Fibroblast of villous mesenchyme (primary cell): ENCODE results near the gene METTL2A. TPM values are rescaled to one million over a fixed set of nuclear protein-coding genes. Genes with fewer than 3 reads are reported as not detected.
A peak's percentile ranks its signal among the peaks of the same experiment; 100 is the strongest.
"Not testable (repeated sequence)": the region's sequence is repeated elsewhere in the genome, so short reads cannot be mapped to it uniquely, and the experiment has no call there.

Experiments used
- DNase-seq: peaks from one replicate; pipeline ENCODE4 v3.0.0-alpha.2; 2010; ENCODE audit warnings: low read depth
- H3K4me3 ChIP-seq: 2 replicates; pipeline ENCODE4 v1.5.1; 2011; ENCODE audit warnings: low read depth, mild to moderate bottlenecking, low read length
- total RNA-seq: library from RNA; depleted of rRNA; stranded (reverse); fragments of >200 nt; gene quantifications from 2 replicates; pipeline ENCODE4 v1.2.3, GENCODE V29; 2012
- TF ChIP-seq, protein P1 (sequence below): IDR thresholded peaks from 2 replicates; pipeline ENCODE4 v1.5.1; 2012; ENCODE audit warnings: low read depth, mild to moderate bottlenecking, low read length; ENCODE audit not compliant: insufficient read depth

METTL2A gene
- total RNA-seq, 1 donor: 29.4 TPM

DNA sequence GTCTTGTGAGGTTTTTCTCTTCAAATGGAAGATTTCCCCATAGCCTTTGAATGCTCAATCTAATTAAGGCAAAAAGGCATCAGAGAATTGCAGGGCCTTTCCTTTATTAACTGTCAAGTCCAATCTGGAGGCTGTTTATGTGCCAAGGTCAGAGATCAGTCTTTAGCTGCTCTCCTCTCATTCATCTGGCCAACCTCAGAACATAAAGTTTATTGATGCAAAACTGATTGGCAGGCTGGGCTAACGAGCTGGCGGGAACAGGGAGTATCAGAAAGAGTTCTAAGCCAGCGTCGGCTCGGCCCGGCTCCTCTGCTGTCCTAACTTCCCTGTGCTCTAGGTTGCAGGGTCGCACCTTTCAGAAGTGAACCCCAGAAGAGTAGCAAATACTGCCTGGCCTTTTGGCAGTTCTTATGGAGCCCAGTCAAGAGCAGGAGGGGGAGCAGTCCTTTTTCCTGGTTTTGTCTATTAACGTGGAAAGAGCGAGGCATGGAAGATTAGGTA is 47.7 kb downstream of the METTL2A start:
- not testable (repeated sequence) for H3K4me3 ChIP-seq, DNase-seq

DNA sequence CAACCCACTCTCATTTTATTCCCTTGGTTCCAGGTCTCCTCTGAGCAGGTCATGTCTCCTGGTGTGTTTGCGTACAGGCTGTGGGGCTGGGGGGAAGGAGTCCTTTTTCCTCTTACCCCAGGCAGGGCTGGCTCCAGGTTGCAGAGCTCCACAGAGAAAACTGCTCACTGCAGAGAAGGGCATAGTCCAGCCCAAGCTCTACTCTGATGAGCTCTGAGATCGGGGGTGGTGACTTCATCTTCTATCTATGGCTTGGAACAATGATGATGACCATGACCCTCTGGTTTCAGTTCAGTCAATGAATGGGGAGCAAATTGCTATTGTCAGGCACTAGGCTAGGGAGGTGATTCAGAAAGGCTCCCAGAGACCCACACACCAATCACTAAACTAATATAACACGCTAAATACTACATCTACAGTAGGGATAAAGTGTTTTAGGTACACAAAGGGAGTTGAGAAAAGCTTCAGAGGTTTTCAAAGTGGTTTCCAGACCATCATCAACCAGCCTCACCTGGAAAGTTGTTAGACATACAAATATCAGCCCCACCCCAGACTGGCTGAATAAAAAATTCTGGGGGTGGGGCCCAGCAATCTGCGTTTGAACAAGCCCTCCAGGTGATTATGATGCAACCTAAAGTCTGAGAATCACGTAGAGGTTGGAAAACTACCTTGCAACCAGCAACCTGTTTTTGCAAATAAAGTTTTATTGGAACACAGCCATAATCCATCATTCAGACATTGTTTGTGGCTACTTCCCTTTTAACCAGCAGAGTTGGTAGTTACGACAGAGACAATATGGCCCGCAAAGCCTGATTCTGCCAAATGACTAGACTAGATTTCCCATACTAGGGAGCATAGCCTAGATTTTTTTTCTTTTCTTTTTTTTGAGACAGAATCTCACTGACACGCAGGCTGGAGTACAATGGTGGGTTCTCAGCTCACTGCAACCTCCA is 49.6 kb downstream of the METTL2A start:
- not testable (repeated sequence) for DNase-seq, H3K4me3 ChIP-seq

DNA sequence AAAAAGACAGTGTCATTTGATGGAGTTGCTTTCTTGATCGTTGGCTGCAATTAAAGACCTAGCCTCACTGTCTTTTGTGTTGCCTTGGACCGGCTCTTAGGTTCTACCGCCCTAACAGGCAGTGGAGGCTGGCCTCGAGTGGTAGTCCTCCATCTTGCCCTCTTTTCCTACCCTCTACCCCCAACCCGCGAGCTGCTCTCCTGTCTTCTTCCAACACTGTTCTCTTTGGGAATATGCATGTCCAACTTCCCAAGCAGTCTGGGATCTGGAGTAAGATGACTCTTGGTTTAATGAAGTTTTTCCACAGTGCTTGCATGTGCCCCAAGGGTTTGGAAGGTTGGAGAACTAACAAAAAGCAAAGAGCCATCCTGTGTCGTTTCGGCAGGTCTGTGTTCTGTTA is 53.4 kb downstream of the METTL2A start:
- not testable (repeated sequence) for H3K4me3 ChIP-seq, DNase-seq

DNA sequence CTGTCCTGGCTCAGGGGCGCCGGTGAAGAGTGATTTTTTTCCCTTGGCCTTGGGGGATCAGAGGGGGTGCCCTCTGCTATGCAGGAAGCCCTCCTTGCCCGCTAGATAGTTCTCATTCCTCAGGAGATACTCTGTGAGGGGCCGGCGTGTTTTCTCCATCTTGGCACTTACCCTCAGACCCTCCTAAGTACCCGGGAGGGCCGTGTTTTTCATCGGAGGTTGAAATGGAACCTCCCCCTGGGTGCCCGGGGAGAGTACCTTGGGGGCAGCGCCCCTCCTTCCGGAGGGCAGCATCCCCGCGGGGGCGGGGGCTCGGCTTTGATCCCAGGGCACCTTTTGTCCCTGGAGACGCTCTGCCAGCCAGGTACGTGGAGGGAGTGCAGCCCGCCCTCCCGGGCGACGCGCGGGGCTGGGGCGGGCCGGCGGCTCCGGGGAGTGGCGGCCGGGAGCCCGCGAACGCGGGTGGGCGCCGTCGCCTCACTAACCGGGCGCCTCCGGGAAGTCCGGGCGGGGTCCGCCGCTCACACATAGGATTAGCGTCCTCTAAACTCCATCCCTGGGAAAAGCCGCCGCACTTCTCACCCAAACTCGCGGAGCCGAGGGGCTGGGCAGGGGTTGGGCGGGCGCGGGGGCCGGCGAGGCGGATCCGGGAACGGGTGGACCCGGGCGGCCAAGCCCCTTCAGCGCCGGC is 54.2 kb downstream of the METTL2A start:
- not testable (repeated sequence) for DNase-seq
- H3K4me3 ChIP-seq: peak overlapping the region; percentile 64

DNA sequence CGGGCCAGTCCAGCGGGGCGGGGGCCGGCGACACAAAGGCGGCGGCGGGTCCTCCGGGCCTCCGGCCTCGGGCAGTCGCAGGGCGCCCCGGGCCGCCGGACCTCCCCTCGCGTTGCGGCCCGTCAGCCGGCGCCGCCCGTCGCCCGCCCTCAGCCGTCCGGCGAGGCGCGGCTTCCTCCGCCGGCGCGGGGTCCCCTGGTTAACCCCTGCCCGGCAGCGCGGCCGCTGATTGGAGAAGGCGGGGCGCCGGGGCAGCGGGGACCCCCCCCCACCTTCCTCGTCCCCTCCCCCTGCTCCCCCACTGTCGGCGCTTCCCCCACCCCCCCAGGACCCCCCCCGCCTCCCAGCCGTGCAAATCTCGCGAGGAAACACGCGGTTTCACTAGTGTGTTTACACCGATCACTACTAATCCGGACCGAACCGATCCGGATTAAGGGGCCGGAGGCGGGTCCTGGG is 54.8 kb downstream of the METTL2A start, which contains the start of gene TLK2:
Gene TLK2, plus strand, starts transcription at position 402 of the 456 bp plus-strand sequence. CDS start 2,301 bp downstream, outside the sequence.
- TF ChIP-seq, protein P1, sequence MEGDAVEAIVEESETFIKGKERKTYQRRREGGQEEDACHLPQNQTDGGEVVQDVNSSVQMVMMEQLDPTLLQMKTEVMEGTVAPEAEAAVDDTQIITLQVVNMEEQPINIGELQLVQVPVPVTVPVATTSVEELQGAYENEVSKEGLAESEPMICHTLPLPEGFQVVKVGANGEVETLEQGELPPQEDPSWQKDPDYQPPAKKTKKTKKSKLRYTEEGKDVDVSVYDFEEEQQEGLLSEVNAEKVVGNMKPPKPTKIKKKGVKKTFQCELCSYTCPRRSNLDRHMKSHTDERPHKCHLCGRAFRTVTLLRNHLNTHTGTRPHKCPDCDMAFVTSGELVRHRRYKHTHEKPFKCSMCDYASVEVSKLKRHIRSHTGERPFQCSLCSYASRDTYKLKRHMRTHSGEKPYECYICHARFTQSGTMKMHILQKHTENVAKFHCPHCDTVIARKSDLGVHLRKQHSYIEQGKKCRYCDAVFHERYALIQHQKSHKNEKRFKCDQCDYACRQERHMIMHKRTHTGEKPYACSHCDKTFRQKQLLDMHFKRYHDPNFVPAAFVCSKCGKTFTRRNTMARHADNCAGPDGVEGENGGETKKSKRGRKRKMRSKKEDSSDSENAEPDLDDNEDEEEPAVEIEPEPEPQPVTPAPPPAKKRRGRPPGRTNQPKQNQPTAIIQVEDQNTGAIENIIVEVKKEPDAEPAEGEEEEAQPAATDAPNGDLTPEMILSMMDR: no peak
- DNase-seq: peak; percentile 86

DNA sequence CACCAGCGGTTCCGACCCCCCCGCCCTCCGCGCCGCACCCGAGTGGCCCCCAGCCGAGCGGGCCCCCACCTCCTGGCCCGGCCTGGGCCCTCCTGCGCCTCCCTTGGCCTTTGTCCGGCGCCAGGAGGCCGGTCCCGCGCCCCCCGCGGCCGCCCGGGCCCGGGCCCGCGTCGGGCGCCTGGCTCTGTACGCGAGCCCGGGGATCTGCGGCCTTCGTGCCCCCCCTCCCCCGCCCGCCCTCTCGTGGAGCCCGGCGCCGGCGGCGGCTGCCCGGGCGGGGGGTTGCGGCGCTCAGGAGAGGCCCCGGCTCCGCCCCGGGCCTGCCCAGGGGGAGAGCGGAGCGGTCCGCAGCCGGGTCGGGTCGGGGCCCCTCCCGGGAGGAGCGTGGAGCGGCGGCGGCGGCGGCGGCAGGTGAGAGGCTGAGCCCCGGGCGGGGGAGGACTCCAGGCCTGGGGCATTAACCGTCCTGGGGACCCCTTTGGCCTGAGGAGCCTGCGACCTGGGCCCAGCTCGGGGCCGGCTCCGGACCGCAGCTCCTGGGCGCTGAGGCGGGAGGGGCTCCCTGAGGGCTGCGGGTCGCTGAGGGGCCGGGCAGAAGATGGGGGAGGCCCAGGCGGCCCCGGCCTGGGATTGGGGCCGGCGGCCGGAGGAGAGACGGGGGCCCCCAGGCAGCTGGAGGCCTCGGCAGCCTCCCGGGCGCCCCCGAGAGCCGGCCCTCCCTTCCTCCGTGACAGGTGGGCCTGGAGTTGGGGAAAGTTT is 55.4 kb downstream of the METTL2A start:
- peak; percentile 20 for DNase-seq
- H3K4me3 ChIP-seq: peak overlapping the region; percentile 69

More for the DNA sequence above, 54.8 kb downstream of the METTL2A start, which contains the start of gene TLK2:
- peak within 1 kb of the TSS; percentile 69 for H3K4me3 ChIP-seq

DNA sequence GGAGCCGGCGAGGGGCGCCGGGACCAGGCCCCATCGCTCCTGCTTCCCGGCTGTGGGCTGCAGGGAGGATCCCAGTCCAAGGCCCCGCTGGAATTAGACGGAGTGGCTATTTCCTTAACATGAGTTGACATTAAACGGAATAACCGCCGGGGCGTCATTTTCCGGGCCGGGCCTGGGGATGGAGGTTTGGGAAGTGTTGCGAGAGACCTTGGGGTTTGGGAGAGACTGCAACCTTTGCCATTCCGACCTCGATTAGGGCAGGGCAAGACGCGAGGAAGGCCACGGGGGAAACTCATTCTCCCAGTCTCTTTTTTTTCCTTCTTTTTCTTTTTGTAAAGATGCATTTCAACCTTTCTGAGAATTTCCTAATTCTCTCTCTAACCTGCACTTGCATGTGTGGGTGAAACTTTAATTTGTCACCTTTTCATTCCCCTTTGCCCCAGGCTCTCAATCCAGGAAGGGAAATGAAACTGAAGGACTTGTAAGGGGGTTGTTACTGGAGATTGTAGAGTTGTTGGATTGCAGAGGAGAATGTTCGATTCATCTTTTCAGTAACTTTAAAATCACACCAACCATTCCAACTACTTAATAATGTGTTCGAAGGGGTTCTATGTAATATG is 56.1 kb downstream of the METTL2A start:
- DNase-seq: peak; percentile 26
- peak overlapping the region; percentile 69 for H3K4me3 ChIP-seq

DNA sequence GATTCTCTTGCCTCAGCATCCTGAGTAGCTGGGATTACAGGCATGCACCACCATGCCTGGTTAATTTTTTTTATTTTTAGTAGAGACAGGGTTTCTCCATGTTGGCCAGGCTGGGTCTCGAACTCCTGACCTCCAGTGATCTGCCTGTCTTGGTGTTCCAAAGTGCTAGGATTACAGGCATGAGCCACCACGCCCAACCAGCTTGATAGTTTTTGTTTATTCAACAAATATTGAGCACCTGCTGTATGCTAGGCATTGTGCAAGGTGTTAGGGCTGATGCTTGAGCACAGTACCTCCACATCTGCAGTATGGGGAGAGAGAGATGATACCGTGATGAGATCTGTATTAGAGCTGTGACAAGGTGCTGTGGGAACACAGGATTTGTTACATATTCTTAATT is 58.9 kb downstream of the METTL2A start:
- not testable (repeated sequence) for DNase-seq, H3K4me3 ChIP-seq

DNA sequence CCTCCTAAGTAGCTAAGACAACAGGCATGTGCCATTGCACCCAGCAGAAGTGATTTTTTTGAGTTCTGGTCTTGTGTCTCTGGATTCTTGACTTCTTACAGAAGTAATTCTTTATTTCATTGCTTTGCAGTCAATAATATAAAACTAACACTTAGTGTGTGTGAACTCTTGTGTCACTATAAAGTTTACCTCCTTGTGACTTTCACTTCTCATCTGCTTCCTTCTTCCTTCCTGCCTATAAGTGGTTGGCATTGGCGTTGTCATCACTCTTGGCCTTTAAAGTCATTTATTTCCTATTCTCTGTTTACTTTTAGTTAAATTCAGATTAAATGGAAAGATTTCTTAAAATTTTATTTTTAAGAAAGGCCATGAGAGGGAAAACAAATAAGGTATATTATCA is 67.3 kb downstream of the METTL2A start:
- not testable (repeated sequence) for DNase-seq

DNA sequence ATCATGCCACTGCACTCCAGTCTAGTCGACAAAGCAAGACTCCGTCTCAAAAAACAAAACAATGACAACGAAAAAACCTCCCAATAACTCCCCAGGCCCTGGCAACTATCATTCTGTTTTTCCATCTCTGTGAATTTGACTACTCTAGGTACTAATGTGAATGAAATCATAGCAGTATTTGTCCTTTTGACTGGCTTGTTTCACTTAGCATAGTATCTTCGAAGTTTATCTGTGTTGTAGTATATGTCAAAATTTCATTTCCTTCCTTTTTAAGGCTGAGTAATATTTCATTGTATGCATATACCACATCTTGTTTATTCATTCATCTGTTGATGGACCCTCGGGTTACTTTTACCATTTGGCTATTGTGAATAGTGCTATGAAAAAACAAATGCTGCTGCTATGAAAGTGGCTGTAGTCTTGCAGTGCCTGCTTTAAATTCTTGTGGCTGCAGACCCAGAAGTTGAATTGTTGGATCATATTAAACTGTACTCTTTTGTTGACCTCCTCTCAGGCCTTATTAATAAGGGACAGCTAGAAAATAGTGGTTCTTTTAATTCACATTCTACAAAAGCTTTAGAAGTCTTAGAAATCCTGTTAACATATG is 69.5 kb downstream of the METTL2A start:
- not testable (repeated sequence) for H3K4me3 ChIP-seq, DNase-seq

More for the DNA sequence above, 67.3 kb downstream of the METTL2A start:
- H3K4me3 ChIP-seq: not testable (repeated sequence)

DNA sequence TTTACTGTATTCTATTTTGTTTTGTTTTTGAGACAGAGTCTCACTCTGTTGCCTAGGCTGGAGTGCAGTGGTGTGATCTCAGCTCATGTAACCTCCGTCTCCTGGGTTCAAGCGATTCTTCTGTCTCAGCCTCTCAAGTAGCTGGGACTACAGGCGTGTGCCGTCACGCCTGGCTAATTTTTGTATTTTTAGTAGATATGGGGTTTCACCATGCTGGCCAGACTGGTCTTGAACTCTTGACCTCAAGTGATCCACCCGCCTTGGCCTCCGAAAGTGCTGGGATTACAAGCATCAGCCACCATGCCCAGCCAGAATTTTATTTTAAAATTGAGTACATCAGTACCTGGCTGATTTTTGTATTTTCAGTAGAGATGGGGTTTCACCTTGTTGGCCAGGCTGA is 70.4 kb downstream of the METTL2A start:
- DNase-seq, H3K4me3 ChIP-seq: not testable (repeated sequence)

DNA sequence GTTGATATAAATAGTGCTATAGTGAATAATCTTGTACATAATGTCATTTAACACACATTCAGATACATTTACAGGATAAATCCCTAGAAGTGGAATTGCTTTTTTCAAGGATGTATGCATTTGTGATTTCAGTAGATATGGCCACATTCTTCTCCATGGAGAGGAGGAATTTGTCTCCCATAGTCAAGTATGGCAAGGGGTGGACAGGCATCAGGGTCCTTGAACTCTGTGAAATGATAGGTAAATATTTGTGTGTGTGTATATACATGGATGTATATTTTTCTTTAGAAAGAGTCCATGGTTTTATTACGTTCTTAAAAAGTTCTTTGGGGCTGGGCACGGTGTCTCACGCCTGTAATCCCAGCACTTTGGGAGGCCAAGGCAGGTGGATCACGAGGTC is 72.6 kb downstream of the METTL2A start:
- not testable (repeated sequence) for H3K4me3 ChIP-seq, DNase-seq

DNA sequence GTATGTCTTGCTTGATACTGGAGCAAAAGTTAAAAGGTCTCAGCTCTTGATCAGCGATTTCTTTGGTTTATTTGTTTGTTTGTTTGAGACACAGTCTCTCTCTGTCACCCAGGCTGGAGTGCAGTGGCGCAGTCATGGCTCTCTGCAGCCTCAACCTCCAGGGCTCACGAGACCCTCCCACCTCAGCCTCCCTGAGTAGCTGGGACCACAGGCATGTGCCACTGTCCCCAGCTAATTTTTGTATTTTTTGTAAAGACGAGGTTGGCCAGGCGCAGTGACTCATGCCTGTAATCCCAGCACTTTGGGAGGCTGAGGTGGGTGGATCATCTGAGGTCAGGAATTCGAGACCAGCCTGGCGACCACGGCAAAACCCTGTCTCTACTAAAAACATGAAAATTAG is 75.1 kb downstream of the METTL2A start:
- H3K4me3 ChIP-seq, DNase-seq: not testable (repeated sequence)
